T-helper 1 cell (primary cell): Measurements from ENCODE around the gene GLP1R.
A peak's percentile ranks its signal among the peaks of the same experiment; 100 is the strongest.

Experiments used
- DNase-seq, 5 donors: peaks; one replicate each; pipeline ENCODE4 v3.0.0-alpha.2; 2012 to 2020
- total RNA-seq, 4 donors: gene quantifications; one replicate each; lab custom pipeline; 2026; lab: John Stamatoyannopoulos, UW

GLP1R gene
- total RNA-seq = 0 reads per million in 4 donors

DNA sequence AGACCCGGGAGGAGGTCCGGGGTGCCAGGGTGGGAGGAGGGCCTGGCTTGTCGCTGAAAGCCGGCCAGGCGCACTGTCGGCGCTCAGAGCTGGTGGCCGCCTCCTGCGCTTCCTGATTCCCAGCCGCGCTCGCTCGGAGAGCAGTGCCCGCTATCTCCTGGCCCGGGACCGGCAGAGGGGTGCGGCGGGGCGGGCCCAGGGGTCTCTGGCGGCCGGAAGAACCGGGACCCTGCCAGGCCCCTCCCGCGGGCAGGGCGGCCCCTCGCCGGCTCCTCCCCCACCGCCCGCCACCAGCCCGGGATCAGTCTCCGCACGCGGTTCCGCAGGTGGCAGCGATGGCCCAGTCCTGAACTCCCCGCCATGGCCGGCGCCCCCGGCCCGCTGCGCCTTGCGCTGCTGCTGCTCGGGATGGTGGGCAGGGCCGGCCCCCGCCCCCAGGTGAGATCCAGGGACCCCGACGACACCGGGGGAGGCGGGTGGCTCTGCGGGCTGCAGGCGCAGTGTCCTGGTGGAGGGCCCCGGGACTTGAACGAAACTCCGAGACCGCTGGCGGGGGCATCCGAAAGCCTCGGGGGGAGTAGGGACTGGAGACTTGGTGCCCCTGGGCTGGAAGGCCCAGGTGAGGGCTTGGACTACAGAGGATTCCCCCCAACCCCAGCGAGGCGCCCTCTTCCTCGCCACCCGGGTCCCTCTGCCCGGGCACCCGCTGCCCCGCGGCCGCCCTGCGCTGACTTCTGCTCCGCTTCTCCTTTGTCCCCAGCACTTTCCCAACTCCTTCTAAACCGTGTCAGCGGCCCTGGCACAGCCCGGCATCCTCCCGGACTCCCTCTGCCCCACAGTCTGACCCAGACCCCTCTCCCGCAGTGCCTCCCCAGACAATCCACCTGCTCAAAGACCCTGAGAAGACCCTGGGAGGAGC lies at the start of gene GLP1R:
Gene GLP1R (plus strand): TSS at position 301 of the 919 bp plus-strand sequence. CDS start 60 bp downstream, at position 361.
- no peak for DNase-seq

DNA sequence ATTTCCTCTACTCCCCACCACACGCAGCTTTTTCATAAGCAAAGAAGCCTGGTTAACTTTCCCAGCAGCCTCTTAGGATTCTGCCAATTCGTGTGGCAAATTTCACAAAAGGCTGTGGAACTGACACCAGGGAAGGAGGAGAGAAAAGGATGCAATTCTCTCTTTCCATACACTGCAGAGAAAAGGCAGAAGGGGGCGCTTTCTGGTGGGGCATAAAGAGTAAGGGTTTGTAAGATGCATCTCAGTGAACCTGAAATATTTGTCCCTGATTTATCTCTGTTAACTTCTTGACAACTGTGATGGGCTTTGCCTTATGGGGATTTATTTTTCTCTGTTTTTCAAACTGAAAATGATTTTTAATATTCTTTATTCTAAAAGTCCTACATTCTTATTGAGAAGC lies 45.5 kb upstream of the GLP1R start:
- no peak for DNase-seq

DNA sequence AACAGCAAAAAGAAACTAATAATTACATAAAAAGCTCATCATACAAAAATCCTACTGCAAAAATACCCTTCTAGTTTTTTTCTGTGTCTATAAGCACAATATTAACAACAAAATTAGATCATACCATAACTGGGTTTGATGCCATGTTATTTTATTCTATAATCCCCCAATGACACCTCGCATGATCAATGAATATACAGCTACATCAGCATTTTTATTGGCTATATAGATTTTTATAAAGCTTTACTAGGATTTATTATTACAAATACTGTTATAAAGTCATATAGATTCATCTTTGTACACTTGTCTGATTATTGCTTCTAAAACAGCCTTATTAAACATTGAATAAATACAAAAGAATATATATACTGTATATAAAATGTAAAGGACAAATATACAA lies 45.1 kb upstream of the GLP1R start:
- no peak for DNase-seq

DNA sequence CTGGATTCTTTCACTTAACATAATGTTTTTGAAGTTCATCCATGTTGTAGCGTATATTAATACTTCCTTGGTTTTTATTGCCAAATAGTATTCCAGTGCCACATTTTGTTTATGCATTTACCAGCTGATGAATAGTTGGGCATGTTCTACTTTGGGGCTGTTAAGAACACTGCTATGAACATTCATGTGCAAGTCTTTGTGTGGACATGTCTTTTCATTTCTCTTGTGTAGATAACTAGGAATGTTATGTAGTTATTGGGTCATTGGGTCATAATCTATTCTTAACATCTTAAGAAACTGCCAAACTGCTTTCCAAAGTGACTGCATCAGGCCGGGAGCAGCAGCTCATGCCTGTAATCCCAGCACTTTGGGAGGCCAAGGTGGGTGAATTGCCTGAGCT lies 43.8 kb upstream of the GLP1R start:
- DNase-seq = no peak

DNA sequence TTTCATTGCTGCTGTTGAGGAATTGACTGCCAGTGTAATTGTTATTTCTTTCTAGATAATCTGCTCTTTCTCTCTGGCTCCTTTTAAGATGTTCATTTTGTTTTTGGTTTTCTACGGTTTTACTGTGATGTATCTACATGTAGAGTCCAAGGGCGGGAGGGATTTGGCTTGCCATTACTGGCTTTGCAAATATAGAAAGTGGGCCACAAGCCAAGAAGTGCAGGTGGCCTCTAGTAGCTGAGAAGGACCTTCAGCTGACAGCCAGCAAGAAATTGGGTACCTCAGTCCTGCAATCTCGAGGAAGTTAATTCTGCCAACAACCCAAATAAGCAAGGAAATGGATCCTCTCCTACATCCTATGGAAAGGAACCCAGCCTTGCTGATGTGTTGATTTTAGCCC lies 42.8 kb upstream of the GLP1R start:
- DNase-seq = no peak

DNA sequence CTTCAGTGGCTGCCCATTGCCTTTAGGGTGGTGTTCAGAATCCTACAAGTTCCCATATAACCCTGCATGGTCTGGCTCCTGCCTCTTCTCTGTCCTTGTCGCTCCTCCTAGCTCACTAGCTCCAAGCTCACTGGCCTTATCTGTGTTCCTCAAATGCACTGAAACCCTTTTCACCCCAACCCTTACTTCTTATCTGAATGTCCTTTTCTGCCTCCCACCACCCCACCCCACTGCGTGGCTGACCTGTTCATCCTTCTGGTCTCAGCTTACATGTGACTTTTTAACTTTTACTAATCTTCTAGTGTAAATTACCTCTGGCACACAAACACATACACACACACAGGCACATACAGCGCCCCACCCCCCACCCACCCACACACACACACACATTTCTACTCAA lies 41.0 kb upstream of the GLP1R start:
- no peak for DNase-seq

DNA sequence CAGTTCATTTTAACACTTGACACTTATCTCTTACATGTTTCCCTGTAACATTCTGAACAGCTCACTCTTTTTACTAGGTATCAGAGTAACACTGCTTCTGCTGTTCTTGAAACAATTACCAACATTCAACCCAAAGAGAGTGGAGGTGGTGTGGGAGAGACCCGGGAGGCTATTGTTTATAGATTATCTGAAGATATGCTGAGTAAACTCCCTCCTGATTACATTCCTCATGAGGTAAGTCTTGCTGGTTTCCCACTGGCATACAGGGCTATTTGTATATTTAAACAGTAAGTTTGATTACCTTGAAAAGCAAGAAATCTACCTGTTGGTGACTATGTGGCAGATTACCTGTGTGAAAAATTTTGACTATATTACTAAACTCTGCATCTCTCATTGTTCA lies 39.8 kb upstream of the GLP1R start:
- no peak for DNase-seq

DNA sequence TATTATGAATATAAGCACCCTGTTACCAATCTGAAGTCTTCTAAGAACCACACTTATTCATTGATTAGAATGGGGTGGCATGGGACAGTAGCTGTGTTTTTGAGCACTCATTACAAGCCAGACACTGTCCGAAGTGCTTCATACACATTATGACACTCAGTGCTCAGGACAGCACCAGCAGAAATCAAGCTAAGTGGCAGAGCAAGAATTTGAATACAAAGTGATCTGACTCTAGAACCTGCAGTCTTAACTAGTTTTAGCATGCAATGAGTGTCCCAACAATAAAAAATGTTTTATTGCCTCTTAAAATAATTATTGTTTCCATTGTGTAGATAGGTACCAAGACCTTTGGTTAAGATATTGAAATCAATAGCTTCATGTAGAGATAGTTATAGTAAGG lies 39.1 kb upstream of the GLP1R start:
- no peak for DNase-seq

DNA sequence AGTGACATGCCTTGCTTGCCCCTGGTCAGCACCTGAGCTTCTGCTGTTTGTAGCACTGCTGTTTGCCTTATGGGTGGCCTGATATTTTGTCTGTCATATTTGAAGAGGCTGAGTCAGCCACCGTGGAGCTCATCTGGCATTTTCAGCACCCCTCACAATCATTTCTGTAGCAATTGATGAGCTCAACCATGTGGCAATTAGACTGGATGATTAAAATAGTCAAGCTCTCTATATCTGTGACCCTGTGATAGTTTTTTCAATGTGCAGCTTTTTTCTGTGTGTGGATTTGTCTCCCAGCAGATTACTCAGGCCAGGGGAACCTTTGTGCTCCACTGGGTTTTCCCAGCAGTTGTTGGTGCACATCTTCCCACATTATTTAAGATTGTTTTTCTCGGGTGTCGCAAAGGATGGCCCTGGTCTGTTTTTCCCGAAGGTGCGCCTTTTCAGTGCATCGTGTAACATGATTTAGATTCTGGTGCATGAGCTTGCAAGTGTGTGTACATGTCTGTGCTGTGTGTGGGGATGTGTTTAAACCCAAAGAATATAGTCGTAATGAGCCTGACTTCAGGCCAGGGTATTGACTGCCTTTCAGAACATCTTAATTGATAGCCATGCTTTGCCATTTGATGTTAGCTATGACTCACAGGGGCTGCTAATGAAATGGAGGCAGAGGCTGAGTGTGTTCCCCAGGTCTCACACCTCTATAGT lies 31.6 kb upstream of the GLP1R start:
- no peak for DNase-seq

DNA sequence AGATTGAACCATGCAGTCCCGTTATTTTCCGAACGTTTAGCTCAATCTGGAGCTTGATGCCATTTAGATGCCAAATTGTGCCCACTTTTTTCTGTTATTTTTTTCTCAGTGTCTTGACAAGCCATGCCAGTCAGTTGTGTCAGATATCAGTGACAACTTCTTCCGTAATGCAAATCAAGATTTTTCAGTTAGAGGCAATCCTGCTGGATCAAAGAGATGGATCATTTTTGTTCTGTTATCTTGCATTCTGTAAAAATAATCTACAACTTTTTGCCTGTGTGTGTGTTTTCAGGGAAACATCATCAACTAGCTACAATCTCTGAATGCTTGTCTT lies 31.1 kb upstream of the GLP1R start:
- no peak for DNase-seq

DNA sequence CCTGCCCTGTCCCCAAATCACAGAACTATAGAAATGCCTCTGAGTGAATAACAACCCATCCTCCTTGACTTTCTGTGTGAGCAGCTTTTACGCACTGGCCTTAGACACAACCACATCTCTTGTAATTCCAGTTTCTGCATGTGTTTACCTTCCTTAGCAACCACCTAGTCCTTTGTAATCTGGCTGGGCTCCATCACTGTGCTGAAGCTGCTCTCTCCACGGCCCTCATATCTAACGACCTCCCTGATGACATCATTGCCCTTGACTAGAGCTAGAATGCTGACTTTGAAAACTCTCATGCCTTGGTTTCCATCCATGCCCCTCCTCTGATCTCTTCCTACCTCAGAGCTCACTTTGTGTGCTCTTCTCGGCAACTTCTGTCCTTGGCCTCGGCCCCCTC lies 30.5 kb upstream of the GLP1R start:
- DNase-seq = no peak

DNA sequence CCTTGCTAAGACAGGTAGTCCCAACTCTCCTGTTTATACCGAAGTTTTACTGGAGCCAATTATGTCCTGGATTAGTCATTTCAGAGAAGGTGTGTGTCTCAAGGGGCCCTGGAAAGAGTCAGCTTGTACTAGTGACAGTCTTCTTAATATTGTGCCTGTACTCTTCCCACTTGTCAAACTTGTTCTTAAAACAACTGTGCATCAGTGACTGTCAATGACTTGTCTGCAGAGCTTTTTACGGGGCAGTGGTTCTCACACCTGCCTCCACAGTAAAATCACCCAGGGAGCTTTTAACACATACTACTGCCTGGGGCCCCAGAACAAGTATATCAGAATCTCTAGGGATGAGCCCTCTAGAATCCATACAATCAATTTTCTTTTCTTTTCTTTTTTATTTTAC lies 28.4 kb upstream of the GLP1R start:
- no peak for DNase-seq

DNA sequence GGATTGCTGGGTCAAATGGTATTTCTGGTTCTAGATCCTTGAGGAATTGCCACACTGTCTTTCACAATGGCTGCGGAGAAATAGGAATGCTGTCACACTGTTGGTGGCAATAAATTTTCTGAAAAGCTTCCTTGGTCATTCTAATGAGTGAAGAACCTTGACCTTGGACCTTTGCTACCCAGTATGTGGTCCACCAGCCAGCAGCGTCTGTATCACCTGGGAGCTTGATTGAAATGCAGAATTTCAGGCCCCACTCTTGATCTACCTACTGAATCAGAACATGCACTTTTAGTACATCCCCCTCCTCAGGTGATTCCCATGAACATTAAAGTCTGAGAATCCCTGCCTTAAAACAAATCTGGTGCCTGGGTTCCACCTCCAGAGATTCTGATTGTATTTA lies 27.5 kb upstream of the GLP1R start:
- no peak for DNase-seq

DNA sequence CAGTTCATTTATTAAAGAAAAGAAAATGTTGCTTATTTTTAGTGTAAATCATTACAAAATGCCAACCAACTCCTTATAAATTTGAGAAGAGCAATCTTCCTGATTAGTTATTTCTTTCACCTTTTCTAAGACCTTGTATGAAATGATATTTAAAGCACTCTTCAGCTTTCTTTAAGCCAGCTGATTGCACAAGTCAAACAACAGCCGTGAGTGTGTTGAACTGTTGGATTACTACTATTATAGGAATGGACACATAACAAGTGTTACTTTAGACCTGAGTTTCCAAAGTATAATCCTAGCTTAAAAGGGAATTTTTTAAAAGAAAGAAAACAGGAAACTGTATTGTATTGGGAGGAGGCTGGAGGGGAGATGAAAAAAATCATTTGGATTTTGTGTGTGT lies 26.8 kb upstream of the GLP1R start:
- DNase-seq = no peak

DNA sequence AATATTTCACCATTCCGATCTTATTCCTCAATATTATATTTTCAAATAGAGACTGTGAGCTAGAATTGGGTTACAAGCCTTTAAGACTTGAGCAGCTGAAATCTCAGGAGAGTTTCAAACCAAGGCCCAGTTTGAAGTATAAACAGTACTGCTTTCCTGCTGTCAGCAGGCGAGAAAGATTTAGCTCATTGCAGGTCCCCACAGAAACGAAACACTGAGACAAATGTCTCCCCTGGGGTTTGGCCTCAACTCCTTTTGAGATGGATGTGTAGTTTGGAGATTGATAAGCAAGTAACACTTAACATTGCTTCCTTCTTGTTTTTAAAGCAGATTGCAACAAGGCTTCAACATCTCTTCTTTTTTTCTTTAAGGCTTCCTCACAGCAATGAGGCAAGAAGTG lies 22.4 kb upstream of the GLP1R start:
- no peak for DNase-seq

DNA sequence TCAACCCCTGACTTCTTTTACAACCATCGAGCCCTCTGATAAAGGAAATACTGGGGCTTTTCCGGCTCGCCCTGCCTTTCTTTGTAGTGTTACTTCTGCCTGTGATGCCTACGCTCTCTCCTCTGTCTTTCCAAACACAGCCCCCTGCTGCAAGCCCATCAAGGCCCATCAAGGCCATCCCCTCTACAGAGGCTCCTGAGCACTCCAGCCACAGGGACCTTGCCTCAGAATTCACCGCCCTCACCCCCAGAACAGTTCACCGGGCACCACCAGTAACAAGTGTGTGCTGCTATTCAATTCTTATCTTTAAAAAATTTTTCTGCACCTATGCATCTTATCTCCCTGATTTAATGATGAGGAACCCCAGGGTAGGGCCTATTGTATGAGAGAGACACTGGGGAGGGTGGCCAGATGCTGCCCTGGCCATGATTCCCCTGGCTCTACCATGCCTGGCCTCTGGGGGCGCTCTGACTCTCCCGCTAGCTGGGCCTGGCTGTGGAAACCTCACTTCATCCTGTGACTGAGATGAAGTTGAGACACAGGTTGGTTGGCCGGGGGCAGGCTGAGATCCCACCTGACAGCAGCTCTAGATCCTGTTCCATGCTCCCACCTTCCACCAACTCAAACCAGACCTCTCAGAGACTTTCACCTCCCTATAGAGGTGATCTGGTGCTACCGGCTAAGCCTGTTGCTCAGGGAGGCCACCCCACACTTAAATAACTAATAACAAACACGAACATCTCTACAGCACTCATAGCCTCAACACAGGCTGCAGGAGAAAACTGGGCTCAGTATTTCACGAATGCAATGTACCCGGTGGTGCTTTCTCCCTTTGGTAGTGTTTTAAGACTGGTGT lies 19.2 kb upstream of the GLP1R start:
- DNase-seq = peak in 1 of 5 donors; percentile 15

DNA sequence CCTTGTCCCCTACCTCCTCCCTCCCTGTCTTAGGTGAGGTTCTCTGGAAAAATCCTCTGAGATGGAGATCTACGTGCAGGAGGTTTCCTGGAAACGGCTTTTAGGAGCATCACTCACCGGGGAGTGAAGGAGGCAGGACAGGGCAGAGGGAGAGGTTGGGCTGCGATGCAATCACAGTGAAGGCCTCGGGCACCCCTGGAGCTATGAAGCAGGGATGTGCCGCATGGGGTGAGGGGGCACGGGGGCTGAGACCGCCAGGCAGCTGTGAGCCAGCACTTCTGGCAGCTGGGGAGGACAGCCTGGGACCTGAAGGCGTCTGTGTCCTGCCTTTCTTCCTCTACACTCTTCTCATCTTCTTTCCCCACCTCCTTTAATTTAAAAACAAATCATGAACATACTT lies 12.9 kb upstream of the GLP1R start:
- no peak for DNase-seq

DNA sequence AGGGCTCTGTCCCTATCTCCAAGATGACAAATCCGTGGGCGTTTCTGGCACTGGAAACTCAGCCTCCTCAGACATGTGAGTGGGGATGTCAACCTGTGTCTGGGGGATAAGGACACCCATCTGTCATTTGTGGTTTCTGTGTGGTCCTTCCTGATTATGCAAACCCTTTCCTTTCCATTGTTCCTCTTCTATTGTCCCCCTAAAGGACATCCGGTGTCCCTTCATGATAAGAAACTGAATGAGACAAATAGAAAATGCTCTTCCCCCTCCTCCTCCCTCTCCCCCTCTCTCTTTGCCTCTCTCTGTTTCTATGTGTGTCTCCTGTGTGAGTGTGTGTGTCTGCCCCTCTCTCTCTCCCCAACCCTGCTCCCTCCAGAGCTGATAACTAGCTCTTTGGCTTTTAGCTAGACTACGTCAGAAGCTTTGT lies 11.5 kb upstream of the GLP1R start:
- DNase-seq = no peak

DNA sequence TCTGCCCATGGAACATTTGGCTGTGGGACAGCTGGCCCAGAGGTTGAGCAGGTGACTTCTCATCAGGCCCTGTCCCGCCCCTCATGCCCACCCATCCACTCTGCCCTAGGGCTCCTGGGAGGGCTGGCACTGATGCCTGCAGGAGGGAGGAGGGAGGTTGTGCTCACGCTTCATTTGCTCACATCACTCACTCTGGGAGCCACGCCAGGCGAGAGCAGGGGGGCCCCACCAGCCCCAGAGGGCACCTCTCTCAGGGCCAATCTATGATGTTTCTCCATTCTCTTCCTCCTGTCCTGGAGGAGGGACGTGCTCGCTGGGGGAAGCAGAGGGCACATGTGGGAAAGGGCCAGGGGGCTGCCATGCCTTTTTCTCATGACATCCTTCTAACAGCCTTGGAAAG lies 10.9 kb upstream of the GLP1R start:
- DNase-seq = no peak

DNA sequence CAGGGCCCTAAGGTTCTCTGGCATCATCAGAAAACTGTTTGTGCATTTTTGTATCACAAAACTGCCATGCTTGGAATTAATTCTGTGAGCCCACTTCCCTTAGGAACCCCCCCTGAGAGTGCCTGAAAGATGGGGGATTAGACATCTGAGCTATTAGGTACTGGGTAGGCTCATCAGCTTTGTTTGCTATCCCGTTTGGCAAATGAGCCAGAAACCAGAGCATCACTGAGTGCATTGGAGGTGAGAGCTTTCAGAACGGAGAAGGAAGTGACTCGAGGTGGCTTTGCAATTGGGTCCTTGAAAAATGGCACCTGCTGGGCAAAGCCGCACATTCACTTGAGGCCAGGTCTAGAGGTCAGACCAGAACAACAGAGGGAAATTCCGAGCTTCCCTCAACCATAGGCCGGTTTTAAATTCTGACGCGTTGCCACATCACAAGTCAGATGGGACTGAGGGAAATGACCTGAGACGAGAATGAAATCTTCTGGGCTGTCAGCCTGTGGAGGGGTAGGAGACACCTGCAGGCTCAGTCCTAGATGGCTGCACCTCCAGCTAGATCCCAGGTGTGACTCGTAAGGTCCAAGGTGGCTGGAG lies 8.4 kb upstream of the GLP1R start:
- DNase-seq = no peak

DNA sequence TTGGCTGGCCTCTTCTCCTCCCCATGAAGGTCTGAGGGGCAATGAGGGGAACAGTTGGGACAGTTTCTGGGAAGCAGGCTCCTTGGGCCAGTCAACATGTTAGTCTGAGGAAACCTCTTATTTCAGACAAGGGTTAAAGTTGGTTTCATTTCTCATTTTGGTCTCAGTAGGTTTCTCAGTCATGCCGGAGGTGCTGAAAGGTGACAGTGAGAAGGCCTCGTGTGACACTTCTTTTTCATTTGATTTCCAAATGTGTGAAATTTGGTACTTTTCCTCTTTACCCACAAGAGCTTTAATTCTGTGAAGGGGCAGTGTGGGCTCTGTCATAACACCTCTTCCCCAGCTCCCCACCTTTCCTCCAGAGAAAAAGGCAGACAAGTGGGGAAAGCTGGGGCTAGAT lies 7.5 kb upstream of the GLP1R start:
- no peak for DNase-seq

DNA sequence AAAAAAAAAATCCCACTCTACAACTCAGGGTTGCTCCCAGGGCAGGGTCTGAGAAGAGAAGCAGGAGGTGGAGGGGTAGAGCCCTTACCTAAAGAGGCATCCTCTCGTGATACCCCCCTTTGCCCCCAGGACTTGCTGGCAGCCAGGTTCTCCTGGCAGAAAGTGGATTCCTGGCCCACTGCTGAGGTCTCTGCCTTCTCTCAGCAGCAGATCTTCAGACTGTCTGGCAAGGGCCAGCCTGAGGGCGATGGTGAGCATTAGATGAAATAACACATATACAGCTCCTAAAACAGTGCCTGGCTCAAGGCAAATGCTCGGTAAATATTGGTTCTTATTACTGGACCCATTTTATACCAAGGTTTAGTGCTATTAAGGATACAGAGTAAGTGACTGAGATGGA lies 4.8 kb upstream of the GLP1R start:
- no peak for DNase-seq

DNA sequence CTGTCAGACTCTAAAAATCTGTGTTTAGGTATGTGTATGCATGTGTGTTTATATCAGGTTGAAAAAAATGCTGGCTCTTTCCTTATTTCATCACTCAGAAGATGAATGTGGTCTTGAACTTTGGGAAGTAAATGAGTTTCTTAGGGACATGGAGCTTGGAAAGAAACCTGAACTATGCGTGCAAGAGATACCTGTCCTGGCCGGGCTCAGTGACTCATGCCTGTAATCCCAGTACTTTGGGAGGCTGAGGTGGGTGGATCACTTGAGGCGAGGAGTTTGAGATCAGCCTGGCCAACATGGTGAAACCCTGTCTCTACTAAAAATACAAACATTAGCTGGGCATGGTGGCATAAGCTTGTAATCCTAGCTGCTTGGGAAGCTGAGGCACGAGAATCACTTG lies 4.4 kb upstream of the GLP1R start:
- no peak for DNase-seq
